ENCODE measurements around the gene ITGA2.

DNA sequence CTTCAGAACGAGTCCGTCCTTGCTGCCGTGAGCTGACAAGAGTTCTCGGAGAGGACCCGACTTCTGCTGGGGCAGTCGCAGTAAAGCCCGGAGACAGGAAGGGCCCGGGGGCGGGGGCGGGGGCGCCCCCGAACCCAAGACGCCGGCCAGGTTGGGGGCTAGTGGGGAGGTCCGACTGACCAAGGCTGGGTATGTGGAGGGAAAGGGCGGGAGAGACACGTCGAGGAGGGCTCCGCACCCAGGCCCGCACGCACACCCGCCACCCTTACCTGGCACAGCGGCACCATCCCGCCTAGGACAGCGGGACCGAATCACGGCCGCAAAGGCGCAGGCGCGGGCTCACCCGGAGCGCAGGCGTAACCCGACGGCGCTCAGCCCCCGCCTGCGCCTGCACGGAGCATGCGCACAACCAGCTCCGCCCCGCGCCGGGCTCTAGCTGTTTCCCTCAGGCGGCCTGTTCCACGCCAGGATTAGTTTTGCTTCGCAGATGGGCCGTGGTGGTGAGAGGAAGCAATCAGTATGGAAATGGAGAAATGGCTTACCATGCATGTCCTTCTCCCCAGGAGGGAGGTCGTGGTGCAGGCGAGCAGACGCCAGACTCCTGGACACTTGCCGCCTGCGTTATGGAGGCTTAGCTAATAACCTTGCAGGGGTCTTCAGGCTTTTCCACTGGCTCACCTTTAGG, 120.4 kb downstream of the ITGA2 start, which contains the start of gene MOCS2:
- TF ChIP-seq SUZ12 (IDR thresholded peaks at IDR 0.05; ENCODE audit: extremely low read depth, insufficient read depth, insufficient read length): no peak
- no peak for TF ChIP-seq ZNF274 (IDR thresholded peaks at IDR 0.05; ENCODE audit: low read depth, low read length)

Data from NT2/D1 (cell line).